ENCODE results near the gene STX4. TPM values are rescaled to one million over a fixed set of nuclear protein-coding genes. Genes with fewer than 3 reads are reported as not detected.

The STX4 gene
- total RNA-seq, 4 donors from 2014 or later: 50.8 to 163 (median 79.7) TPM

DNA sequence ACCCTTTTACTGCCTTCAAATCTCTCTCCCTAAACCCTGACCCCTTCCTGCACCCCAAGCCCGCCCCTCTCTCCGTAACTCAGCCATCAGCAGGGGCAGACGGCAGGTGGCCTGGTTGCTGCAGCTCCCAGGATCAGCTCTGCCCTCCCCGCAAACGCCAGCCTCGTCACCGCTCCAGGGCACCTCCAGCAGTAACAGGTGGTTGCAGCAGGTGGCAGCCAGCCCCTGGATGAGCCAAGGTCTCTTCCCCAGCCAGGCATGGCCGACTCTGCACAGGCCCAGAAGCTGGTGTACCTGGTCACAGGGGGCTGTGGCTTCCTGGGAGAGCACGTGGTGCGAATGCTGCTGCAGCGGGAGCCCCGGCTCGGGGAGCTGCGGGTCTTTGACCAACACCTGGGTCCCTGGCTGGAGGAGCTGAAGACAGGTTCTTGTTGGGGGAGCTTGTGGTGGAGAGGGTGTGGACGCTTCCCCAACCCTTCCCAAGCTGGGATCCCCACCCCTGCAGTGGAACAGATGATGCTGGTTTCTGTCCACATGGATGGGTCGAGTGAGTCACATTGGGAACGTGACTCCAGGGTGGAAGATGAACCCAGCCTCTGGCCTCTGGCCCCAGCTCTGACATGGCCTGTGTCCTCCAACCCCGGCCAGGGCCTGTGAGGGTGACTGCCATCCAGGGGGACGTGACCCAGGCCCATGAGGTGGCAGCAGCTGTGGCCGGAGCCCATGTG lies 47.8 kb upstream of the STX4 start:
- Histone ChIP-seq H3K36me3 (peaks cover 0 to 4% (median under 1%) of the 10 kb centered on the region in 4 donors), H3K27me3 (no peaks in the 10 kb centered on the region)
- in situ Hi-C loops (cut with MboI; ENCODE audit: low pct_ligation_motif_present in 1 of 4, low pct_unique_long_range_greater_than_20kb in 1 of 4, low sequenced_read_pairs in 3 of 4): loop anchor here (10.0 to 25.0 kb wide), 6 partner anchors 109 to 879 kb away; partner anchors contain the start of genes COX6A2 (in 2 of the 4), ZNF267 (in 2 of the 4), ZNF843 (in 2 of the 4) and ARMC5 (in 1 of the 4)

DNA sequence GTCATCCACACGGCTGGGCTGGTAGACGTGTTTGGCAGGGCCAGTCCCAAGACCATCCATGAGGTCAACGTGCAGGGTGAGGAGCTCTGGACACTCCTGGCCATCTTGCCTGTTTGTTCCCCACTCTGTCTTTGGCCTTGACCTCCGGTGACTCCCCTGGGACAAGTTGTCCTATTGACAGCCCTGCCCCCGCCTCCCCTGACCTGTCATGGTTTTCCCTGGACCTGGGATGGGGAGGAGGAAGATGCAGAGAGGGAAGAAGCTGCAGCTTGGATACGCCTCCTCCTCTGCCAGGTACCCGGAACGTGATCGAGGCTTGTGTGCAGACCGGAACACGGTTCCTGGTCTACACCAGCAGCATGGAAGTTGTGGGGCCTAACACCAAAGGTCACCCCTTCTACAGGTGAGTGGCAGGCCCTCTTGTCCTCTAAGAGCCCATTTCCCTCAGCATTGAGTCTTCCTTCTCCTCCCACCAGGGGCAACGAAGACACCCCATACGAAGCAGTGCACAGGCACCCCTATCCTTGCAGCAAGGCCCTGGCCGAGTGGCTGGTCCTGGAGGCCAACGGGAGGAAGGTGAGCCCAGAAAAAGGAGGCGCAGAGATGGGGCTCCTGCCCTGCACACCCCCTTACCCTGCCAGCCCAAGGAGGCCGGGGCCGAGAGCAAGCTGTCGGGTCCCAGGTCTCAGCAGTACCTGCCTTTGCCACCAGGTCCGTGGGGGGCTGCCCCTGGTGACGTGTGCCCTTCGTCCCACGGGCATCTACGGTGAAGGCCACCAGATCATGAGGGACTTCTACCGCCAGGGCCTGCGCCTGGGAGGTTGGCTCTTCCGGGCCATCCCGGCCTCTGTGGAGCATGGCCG lies 47.0 kb upstream of the STX4 start:
- H3K27ac ChIP-seq: peak overlapping the region in 1 of 4 donors; percentile 68
- H3K4me3 ChIP-seq: no peak overlapping the region
- in situ Hi-C loops (cut with MboI; ENCODE audit: low pct_ligation_motif_present in 1 of 4, low pct_unique_long_range_greater_than_20kb in 1 of 4, low sequenced_read_pairs in 3 of 4): loop anchor here (10.0 to 25.0 kb wide), 6 partner anchors 108 to 878 kb away; partner anchors contain the start of genes COX6A2 (in 2 of the 4), ZNF267 (in 2 of the 4), ZNF843 (in 2 of the 4) and ARMC5 (in 1 of the 4)
- no peaks in the 10 kb centered on the region for H3K36me3 ChIP-seq
- H3K27me3 ChIP-seq: no peaks in the 10 kb centered on the region
- peaks cover 9 to 12% (median 10%) of the 10 kb centered on the region in 4 donors for H3K4me1 ChIP-seq
- no peak for TF ChIP-seq POLR2AphosphoS5 (IDR thresholded peaks at IDR 0.05)
- TF ChIP-seq, protein P1, sequence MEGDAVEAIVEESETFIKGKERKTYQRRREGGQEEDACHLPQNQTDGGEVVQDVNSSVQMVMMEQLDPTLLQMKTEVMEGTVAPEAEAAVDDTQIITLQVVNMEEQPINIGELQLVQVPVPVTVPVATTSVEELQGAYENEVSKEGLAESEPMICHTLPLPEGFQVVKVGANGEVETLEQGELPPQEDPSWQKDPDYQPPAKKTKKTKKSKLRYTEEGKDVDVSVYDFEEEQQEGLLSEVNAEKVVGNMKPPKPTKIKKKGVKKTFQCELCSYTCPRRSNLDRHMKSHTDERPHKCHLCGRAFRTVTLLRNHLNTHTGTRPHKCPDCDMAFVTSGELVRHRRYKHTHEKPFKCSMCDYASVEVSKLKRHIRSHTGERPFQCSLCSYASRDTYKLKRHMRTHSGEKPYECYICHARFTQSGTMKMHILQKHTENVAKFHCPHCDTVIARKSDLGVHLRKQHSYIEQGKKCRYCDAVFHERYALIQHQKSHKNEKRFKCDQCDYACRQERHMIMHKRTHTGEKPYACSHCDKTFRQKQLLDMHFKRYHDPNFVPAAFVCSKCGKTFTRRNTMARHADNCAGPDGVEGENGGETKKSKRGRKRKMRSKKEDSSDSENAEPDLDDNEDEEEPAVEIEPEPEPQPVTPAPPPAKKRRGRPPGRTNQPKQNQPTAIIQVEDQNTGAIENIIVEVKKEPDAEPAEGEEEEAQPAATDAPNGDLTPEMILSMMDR (IDR thresholded peaks at IDR 0.05): no peak
- no peak for TF ChIP-seq POLR2A (IDR thresholded peaks at IDR 0.05)
- TF ChIP-seq EP300 (IDR thresholded peaks at IDR 0.05; ENCODE audit: low read depth): no peak
- intact Hi-C loops (cut with DNase I; ENCODE audit: low total_unique reads): loop anchor here (5.0 kb wide), 1 partner anchor 156 kb away; no protein-coding TSS in a partner anchor
- no peaks in the 10 kb centered on the region for H3K9me3 ChIP-seq
- WGBS, 2 donors (ENCODE audit: low coverage in 1 of 2): 91 to 100% methylated on average over 3 to 25 of the region's 29 CpGs
- DNase-seq: no peak

More for the DNA sequence above, 47.8 kb upstream of the STX4 start:
- no peaks in the 10 kb centered on the region for H3K9me3 ChIP-seq
- intact Hi-C loops (cut with DNase I; ENCODE audit: low total_unique reads): loop anchor here (5.0 kb wide), 1 partner anchor 157 kb away; no protein-coding TSS in a partner anchor
- peak overlapping the region; percentile 13 to 54 (median 40) for H3K4me3 ChIP-seq
- DNase-seq: peak; percentile 82
- H3K27ac ChIP-seq: peak overlapping the region; percentile 68 to 83 (median 75)
- TF ChIP-seq EP300 (IDR thresholded peaks at IDR 0.05; ENCODE audit: low read depth) (no peak), POLR2A (IDR thresholded peaks at IDR 0.05) (no peak), POLR2AphosphoS5 (IDR thresholded peaks at IDR 0.05) (no peak)
- TF ChIP-seq, protein P1 (IDR thresholded peaks at IDR 0.05): no peak
- 46 to 70% methylated on average over 2 to 20 of the region's 20 CpGs for WGBS, 2 donors (ENCODE audit: low coverage in 1 of 2)
- peaks cover 9 to 12% (median 10%) of the 10 kb centered on the region in 4 donors for H3K4me1 ChIP-seq

DNA sequence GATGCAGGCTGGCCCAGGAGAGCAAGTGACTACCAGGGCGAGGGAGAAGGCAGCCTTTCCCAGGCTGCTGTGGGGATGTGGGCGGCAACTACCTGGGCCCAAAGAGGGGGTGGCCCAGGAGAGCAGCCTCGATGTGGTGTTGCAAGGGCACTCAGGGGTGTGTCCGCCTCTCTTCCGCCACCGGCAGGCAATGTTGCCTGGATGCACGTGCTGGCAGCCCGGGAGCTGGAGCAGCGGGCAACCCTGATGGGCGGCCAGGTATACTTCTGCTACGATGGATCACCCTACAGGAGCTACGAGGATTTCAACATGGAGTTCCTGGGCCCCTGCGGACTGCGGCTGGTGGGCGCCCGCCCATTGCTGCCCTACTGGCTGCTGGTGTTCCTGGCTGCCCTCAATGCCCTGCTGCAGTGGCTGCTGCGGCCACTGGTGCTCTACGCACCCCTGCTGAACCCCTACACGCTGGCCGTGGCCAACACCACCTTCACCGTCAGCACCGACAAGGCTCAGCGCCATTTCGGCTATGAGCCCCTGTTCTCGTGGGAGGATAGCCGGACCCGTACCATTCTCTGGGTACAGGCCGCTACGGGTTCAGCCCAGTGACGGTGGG lies 45.7 kb upstream of the STX4 start:
- intact Hi-C loops (cut with DNase I; ENCODE audit: low total_unique reads): loop anchor here (5.0 kb wide), 1 partner anchor 155 kb away; no protein-coding TSS in a partner anchor

More for the DNA sequence above, 45.7 kb upstream of the STX4 start:
- Histone ChIP-seq H3K27ac (no peak overlapping the region), H3K9me3 (no peaks in the 10 kb centered on the region), H3K4me3 (no peak overlapping the region), H3K4me1 (peaks cover 9 to 12% (median 10%) of the 10 kb centered on the region in 4 donors), H3K36me3 (no peaks in the 10 kb centered on the region), H3K27me3 (no peaks in the 10 kb centered on the region)
- in situ Hi-C loops (cut with MboI; ENCODE audit: low pct_ligation_motif_present in 1 of 4, low pct_unique_long_range_greater_than_20kb in 1 of 4, low sequenced_read_pairs in 3 of 4): loop anchor here (10.0 to 25.0 kb wide), 6 partner anchors 107 to 877 kb away; partner anchors contain the start of genes COX6A2 (in 2 of the 4), ZNF267 (in 2 of the 4), ZNF843 (in 2 of the 4) and ARMC5 (in 1 of the 4)
- WGBS, 2 donors (ENCODE audit: low coverage in 1 of 2): 94% methylated on average over 30 of the region's 30 CpGs; no CpG with 5 or more reads in 1 of the 2 donors
- DNase-seq: no peak
- no peak for TF ChIP-seq POLR2A (IDR thresholded peaks at IDR 0.05)
- no peak for TF ChIP-seq EP300 (IDR thresholded peaks at IDR 0.05; ENCODE audit: low read depth)
- TF ChIP-seq POLR2AphosphoS5 (IDR thresholded peaks at IDR 0.05): no peak
- TF ChIP-seq, protein P1 (IDR thresholded peaks at IDR 0.05): no peak
